ENCODE results near the gene SEMA6A.

- TF ChIP-seq, protein P1, sequence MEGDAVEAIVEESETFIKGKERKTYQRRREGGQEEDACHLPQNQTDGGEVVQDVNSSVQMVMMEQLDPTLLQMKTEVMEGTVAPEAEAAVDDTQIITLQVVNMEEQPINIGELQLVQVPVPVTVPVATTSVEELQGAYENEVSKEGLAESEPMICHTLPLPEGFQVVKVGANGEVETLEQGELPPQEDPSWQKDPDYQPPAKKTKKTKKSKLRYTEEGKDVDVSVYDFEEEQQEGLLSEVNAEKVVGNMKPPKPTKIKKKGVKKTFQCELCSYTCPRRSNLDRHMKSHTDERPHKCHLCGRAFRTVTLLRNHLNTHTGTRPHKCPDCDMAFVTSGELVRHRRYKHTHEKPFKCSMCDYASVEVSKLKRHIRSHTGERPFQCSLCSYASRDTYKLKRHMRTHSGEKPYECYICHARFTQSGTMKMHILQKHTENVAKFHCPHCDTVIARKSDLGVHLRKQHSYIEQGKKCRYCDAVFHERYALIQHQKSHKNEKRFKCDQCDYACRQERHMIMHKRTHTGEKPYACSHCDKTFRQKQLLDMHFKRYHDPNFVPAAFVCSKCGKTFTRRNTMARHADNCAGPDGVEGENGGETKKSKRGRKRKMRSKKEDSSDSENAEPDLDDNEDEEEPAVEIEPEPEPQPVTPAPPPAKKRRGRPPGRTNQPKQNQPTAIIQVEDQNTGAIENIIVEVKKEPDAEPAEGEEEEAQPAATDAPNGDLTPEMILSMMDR (IDR thresholded peaks at IDR 0.05 in 4 of 5, conservative IDR thresholded peaks at IDR 0.05 in 1 of 5) = no peak
- TF ChIP-seq POLR2A (IDR thresholded peaks at IDR 0.05) = no peak
Measured at GRCh38 chr5:116465411-116465810, 109.2 kb downstream of the SEMA6A start.

Measured in gastrocnemius medialis (tissue), 4 donors.